Erythroblast (primary cell): ENCODE data around the gene HS3ST5.
"Not testable (repeated sequence)": the region's sequence is repeated elsewhere in the genome, so short reads cannot be mapped to it uniquely, and the experiment has no call there.

Experiments
- DNase-seq, 2 experiments: peaks; one replicate each; lab custom pipeline; 2025; lab: John Stamatoyannopoulos, UW
- GATA1 ChIP-seq: IDR thresholded peaks from 2 replicates; pipeline ENCODE4 v1.6.1; 2011; ENCODE audit warnings: low read depth, mild to moderate bottlenecking, control low read depth, low read length, moderate library complexity
- POLR2A ChIP-seq: IDR thresholded peaks from 2 replicates; pipeline ENCODE4 v1.6.1; 2011; ENCODE audit warnings: mild to moderate bottlenecking, low read length

Gene HS3ST5

GRCh38 chr6:114155763-114156162 is 187.1 kb downstream of the HS3ST5 start:
- DNase-seq, result no peak
- TF ChIP-seq GATA1 (no peak), POLR2A (no peak)

- no peak for DNase-seq
- no peak for TF ChIP-seq POLR2A
- TF ChIP-seq GATA1, result no peak
Measured at GRCh38 chr6:114154812-114155211, 188.0 kb downstream of the HS3ST5 start.

DNA sequence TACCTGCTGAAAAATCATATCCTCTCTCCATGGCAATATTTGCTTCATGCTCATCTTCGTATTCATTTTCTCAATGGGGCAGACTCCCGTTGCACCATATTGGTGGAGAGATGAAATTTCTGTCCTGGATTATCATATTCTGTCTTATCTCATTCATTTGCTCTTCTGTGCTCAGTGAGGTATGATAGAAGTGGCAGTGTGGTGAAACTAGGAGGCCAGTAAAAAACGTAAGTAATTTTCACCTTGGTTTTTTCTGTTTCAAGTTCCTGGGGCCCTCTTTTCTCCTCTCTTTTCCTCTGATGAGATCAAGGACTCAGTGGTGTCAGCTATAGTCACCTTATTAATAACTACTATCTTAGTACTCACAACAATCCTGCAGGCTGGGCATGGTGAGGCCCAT is 189.4 kb downstream of the HS3ST5 start:
- DNase-seq, result no peak

GRCh38 chr6:114151064-114151690 is 191.6 kb downstream of the HS3ST5 start:
- no peak for TF ChIP-seq POLR2A

More for the DNA sequence above, 189.4 kb downstream of the HS3ST5 start:
- no peak for TF ChIP-seq GATA1
- no peak for TF ChIP-seq POLR2A

GRCh38 chr6:114149182-114149581 is 193.6 kb downstream of the HS3ST5 start:
- not testable (repeated sequence) for DNase-seq

More at GRCh38 chr6:114151064-114151690, 191.6 kb downstream of the HS3ST5 start:
- DNase-seq, result no peak

DNA sequence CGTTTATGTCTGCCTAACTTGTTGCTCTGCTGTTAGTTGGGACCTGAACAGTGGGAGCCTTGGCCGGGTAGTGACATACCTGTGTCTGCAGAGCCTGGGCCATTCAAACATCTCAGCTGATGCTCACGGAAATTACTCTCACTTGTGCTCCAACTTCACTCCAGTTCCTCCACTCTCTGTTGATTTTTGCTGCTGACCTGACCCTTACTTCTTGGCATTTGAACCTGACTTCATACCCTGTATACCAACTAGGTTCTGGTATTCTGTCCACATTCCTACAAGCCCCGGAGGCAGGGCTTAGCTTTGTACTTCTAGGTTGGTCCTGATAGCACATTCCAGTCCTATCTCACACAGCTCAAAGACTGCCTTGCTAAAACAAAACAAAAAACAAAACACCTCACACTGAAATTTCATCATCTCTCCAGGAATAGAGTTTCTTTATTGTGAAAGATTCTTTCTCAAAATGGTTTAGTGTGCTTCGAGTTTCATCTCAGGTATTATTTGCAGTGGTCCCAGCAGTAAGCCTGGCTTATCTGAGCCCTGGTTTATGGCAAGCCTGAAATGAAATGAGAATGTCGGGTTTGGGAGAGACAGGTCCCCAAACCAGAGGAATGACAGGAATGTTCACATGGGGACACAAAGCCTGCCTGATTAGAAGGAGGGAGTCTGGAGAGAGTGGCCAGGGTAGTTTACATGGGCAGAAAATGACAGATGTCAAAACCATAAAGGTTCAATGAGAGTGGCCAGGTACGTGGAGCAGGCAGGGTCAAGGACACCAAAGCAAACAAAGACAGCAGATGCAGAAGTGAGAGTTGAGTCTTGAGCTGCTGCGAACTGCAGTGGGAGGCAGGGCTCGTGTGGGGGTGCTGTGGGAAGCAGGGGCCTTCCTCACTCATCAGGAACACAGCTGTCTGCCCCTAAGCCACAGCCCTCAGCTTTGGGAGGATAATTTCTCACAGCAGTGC is 197.7 kb downstream of the HS3ST5 start:
- no peak for DNase-seq
- TF ChIP-seq GATA1 (no peak), POLR2A (no peak)

- DNase-seq, result no peak
- TF ChIP-seq POLR2A, result no peak
Measured at GRCh38 chr6:114142258-114142657, 200.6 kb downstream of the HS3ST5 start.

DNA sequence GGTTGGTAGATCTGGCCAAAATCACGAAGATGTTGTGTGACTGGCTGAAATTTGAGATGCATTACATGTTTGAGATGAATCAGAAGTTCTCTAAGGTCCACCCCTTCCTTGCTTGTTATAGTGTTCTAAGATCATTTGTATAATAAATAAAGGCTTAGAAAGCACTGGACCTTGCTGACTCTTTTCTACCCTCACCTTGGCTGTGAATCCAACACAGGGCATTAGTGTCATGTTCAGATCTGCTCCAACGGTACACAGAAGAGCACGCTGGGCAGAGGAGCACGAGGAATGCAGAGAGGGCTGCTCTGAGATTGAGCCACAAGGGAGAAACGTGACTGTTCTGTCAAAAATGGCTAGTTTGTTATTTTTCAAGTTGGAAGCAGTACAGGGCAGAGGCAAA is 202.4 kb downstream of the HS3ST5 start:
- TF ChIP-seq GATA1 (no peak), POLR2A (no peak)
- DNase-seq, result no peak

GRCh38 chr6:114138577-114139248 is 204.1 kb downstream of the HS3ST5 start:
- TF ChIP-seq POLR2A (no peak), GATA1 (no peak)
- DNase-seq, result no peak

GRCh38 chr6:114135363-114135971 is 207.4 kb downstream of the HS3ST5 start:
- no peak for DNase-seq
- no peak for TF ChIP-seq POLR2A
- no peak for TF ChIP-seq GATA1

DNA sequence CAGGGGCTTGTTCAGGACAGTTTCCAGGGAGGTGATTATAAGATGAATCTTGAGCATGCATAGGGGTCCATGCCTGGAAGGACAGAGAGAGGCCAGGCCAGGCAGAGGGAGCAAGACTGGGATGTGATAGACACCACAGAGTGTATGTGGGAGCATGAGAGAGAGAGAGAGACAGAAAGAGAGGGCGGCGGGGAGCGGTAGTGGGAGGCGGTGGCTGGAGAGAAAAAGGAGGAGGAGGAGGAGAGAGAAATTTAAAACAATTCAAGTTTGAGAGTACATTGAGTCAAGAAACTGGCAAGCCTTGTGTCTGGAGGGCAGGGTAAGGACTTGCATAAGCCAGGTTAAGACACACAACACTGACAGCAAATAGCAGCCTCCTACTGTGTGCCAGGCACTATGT is 209.0 kb downstream of the HS3ST5 start:
- DNase-seq, result no peak
- no peak for TF ChIP-seq POLR2A
- TF ChIP-seq GATA1, result no peak

DNA sequence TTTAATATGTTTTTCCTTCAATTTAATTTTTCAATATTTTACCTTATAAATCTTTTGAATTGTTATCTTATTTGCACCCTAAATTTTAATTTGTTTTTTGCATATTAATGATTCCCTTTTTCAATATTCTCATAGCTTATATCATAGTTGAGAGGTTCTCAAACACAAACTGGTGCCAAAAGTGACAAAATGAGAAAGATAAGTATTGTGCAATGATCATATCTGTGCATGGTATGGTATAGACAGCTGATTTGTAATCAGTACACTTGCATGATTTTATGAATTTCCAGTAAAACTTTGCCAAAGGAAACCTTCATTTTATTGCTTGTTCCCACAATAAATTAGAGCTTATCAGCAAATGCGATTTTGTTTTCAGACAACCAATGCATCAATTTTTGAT is 210.9 kb downstream of the HS3ST5 start:
- TF ChIP-seq GATA1 (no peak), POLR2A (no peak)

DNA sequence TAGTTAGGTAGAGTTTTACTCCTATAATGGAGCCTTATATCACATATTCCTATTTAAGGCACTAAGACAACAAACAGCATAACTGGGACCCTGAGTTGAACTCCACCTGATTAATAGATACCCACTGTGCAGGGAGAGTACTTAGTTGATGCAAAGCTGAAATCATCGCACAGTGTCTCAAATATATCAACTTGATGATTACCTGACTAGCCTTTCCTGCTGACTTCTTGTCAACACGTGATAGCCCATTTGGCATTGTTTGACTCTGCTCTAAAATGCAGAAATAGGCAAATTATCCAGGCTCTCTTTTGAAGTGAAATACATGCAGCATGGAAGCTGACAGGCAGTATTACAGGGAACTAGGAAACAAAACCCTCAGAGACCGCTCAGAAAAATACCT is 217.2 kb downstream of the HS3ST5 start:
- TF ChIP-seq GATA1 (no peak), POLR2A (no peak)
- no peak for DNase-seq

More for the DNA sequence above, 210.9 kb downstream of the HS3ST5 start:
- DNase-seq, result no peak
